Adrenal gland (tissue), 5 donors: Measurements from ENCODE around the gene IRF9.

Source experiments
- CTCF ChIP-seq, 6 experiments: fragments of 450-650 bp in 4 of 6; fragments of 200-600 bp in 2 of 6; sonication (generic) in 1 of 6; IDR thresholded peaks; 1 replicate in 5 of 6; 2 replicates in 1 of 6; pipeline versions ENCODE4 v1.5.1 to v1.8.0; 2016 to 2021; ENCODE audit warnings: antibody characterized with exemption in 6 of 6, mild to moderate bottlenecking in 2 of 6, moderate library complexity in 1 of 6
- POLR2A ChIP-seq, 2 donors: fragments of 450-650 bp; IDR thresholded peaks; one replicate each; pipeline ENCODE4 v1.6.1; 2017; ENCODE audit warnings: antibody characterized with exemption in 2 of 2, mild to moderate bottlenecking in 2 of 2, moderate library complexity in 1 of 2
- donor health status: DM: no; HTN: no; CAD: no.

- TF ChIP-seq CTCF (IDR thresholded peaks at IDR 0.05) (no peak), POLR2A (IDR thresholded peaks at IDR 0.05) (no peak)
Measured at GRCh38 chr14:24147761-24148428, 13.2 kb upstream of the IRF9 start.
